ENCODE data around the gene ITPR1. TPM values are rescaled to one million over a fixed set of nuclear protein-coding genes. Genes with fewer than 3 reads are reported as not detected.

The ITPR1 gene
- total and polyA plus RNA-seq, 2 experiments from 2014 or later, result 6.8 to 21.0 TPM

DNA sequence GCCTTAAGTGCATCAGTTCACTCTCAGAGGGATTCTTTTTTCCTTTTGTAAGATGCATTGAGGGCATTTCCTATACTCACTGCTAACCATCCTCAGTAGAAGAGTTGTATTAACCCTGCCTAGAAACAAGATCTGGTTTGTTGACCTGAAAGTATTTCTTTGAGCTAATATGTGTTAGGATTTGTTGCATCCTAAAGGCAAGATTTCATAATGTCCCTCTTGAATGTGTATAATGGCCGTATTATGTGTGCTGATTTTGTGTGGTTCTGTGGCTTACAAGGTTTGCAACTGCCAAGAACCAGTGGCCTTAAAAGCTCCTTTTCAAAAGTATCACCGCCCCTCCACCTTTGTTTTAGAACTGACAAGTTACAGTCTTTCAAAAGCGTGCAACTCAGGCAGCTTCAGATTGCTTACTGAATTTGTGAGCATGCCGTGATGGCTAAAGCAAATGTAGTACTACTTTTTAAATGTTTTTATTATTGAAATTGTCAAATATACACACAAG lies 304.1 kb downstream of the ITPR1 start:
- no peak for TF ChIP-seq ZNF462 (CRISPR knock-in tag; IDR thresholded peaks at IDR 0.05)
- no peak for TF ChIP-seq NANOG (IDR thresholded peaks at IDR 0.05; ENCODE audit: borderline replicate concordance)
- TF ChIP-seq ETS1 (IDR thresholded peaks at IDR 0.05), result no peak
- TF ChIP-seq ZNF331 (CRISPR knock-in tag; IDR thresholded peaks at IDR 0.05; ENCODE audit: low read depth), result no peak
- no peak for TF ChIP-seq EZH2 (IDR thresholded peaks at IDR 0.05; ENCODE audit: low read depth, unreplicated experiment)
- TF ChIP-seq POLR2AphosphoS5 (IDR thresholded peaks at IDR 0.05; ENCODE audit: low read depth), result no peak
- TF ChIP-seq ZNF114 (CRISPR knock-in tag; IDR thresholded peaks at IDR 0.05), result no peak
- no peak for TF ChIP-seq EZH2phosphoT487 (IDR thresholded peaks at IDR 0.05; ENCODE audit: unreplicated experiment)
- TF ChIP-seq STAT1 (IDR thresholded peaks at IDR 0.05; ENCODE audit: unreplicated experiment), result no peak
- TF ChIP-seq, protein P1, sequence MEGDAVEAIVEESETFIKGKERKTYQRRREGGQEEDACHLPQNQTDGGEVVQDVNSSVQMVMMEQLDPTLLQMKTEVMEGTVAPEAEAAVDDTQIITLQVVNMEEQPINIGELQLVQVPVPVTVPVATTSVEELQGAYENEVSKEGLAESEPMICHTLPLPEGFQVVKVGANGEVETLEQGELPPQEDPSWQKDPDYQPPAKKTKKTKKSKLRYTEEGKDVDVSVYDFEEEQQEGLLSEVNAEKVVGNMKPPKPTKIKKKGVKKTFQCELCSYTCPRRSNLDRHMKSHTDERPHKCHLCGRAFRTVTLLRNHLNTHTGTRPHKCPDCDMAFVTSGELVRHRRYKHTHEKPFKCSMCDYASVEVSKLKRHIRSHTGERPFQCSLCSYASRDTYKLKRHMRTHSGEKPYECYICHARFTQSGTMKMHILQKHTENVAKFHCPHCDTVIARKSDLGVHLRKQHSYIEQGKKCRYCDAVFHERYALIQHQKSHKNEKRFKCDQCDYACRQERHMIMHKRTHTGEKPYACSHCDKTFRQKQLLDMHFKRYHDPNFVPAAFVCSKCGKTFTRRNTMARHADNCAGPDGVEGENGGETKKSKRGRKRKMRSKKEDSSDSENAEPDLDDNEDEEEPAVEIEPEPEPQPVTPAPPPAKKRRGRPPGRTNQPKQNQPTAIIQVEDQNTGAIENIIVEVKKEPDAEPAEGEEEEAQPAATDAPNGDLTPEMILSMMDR (conservative IDR thresholded peaks at IDR 0.05; ENCODE audit: low read depth in 2 of 2), result no peak
- no peak for TF ChIP-seq JUNB (IDR thresholded peaks at IDR 0.05; ENCODE audit: unreplicated experiment)
- TF ChIP-seq REST (IDR thresholded peaks at IDR 0.05; ENCODE audit: unreplicated experiment), result no peak
- no peak for TF ChIP-seq CREB1 (CRISPR knock-in tag; IDR thresholded peaks at IDR 0.05; ENCODE audit: low read depth)
- H3K4me3 ChIP-seq, result no peak overlapping the region

More for the DNA sequence above, 304.1 kb downstream of the ITPR1 start:
- Histone ChIP-seq H3K27ac (ENCODE audit: low read depth) (no peak overlapping the region), H3K27me3 (ENCODE audit: insufficient read depth) (no peaks in the 10 kb centered on the region), H2AFZ (no peak overlapping the region), H3K9me2 (ENCODE audit: insufficient read depth) (no peaks in the 10 kb centered on the region), H3F3A (replicated peaks; ENCODE audit: low read depth) (no peaks in the 10 kb centered on the region), H3K4me2 (no peak overlapping the region), H3K79me2 (replicated peaks; ENCODE audit: insufficient read depth) (no peaks in the 10 kb centered on the region), H3K36me3 (ENCODE audit: insufficient read depth) (peaks cover 10% of the 10 kb centered on the region), H3K4me1 (ENCODE audit: insufficient read depth) (no peaks in the 10 kb centered on the region), H4K20me1 (replicated peaks; ENCODE audit: insufficient read depth) (no peaks in the 10 kb centered on the region)
- no peak overlapping the region for H3K4me3 Mint-ChIP-seq
- no peaks in the 10 kb centered on the region for H3K4me1 Mint-ChIP-seq
- H3K27me3 Mint-ChIP-seq (ENCODE audit: insufficient read depth, low read depth, poor library complexity), result peaks cover 3% of the 10 kb centered on the region
- H3K27ac Mint-ChIP-seq, result no peak overlapping the region
- no peak for DNase-seq (ENCODE audit: low spot score)
- ATAC-seq, result no peak
- H3K36me3 Mint-ChIP-seq (ENCODE audit: low read depth), result peaks cover 2% of the 10 kb centered on the region; the same call in 1 of the 3 replicates
- peaks cover 4% of the 10 kb centered on the region; the same call in 2 of the 3 replicates for H3K9me3 Mint-ChIP-seq

All from GM23338 (cell line).